M059J (cell line): ENCODE measurements around the gene BCAR3. TPM values are rescaled to one million over a fixed set of nuclear protein-coding genes. Genes with fewer than 3 reads are reported as not detected.
"Not testable (repeated sequence)": the region's sequence is repeated elsewhere in the genome, so short reads cannot be mapped to it uniquely, and the experiment has no call there.

ENCODE experiments used
- DNase-seq: peaks from one replicate; pipeline ENCODE4 v3.0.0-alpha.2; 2012; ENCODE audit warnings: low read depth
- total RNA-seq: library from RNA; depleted of rRNA; stranded (reverse); fragments of >200 nt; shearing (Covaris generic); gene quantifications from 2 replicates; pipeline ENCODE4 v1.2.3, GENCODE V29; 2014

The BCAR3 gene
- total RNA-seq, 1 experiment from 2014 or later, result 72.2 TPM

DNA sequence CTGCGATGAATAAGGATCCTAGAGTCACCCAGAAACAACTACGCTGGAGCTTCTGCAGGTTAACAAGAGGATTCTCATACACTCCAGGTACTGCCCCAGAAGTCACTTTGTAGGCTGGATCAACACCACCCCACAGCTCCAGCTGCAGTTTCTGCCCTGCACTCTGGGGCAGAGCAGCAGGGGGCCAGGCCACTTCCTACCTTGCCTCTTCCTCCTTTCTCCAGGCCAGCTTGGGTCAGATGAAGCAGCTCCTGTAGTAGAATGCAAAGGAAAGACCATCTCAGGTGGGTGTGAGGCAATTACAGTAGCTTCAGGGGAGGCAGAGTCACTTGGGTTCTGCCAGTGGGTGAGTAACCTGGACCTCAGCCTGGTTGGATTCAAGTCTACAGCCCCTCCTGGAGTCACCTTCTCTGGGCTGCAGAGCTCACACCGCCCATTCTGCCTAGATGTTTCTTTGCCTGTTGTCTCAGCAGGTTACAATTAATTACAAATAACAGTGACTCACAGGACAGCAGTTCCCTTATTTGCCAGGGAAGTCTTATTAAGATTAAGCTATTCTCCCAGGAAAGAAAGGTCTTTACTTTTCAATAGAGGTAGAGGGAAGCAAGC, 24.4 kb upstream of the BCAR3 start:
- DNase-seq, result peak; percentile 72

DNA sequence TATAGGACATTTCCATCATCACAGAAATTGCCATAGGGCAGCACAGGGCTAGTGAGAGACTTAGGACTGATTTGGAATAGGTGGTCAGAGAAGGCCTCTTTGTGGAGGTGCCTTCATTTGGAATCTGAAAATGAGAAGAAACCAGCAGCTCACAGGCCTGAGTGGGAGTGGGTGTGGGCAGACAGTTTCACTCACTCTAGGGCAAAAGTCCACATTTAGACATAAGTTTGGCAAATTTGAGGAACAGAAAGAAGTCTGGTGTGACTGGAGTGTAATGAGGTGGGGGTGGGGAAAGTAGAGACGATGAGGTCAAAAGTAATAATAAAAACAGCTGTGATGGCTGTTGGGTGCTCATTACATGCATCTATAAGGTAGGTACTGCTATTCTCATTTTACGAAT, 22.4 kb upstream of the BCAR3 start:
- no peak for DNase-seq

- peak; percentile 76 for DNase-seq
Measured at GRCh38 chr1:93703643-93704042, 22.0 kb upstream of the BCAR3 start.

GRCh38 chr1:93702828-93703183, 21.2 kb upstream of the BCAR3 start:
- no peak for DNase-seq

GRCh38 chr1:93702111-93702827, 20.6 kb upstream of the BCAR3 start:
- DNase-seq, result peak; percentile 96

DNA sequence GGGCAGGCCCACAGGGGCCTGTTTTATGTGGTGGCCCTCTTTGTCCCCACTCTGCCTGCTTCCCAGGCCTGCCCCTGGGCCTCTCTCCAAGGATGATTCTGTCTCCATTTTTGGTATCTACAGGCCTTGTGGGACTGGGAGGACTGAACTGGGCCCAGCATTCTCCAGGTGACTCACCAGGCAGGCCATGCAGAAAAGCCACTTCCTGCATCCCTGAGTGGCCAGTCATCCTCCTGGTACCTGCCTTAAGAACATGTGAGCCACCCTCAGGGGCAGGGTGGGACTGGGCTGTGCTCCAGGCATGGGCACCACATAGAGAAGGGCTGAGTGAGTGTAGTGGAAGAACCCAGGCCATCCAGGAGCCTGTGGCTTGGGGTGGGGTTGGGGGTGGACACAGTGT, 20.0 kb upstream of the BCAR3 start:
- peak; percentile 100 for DNase-seq

DNA sequence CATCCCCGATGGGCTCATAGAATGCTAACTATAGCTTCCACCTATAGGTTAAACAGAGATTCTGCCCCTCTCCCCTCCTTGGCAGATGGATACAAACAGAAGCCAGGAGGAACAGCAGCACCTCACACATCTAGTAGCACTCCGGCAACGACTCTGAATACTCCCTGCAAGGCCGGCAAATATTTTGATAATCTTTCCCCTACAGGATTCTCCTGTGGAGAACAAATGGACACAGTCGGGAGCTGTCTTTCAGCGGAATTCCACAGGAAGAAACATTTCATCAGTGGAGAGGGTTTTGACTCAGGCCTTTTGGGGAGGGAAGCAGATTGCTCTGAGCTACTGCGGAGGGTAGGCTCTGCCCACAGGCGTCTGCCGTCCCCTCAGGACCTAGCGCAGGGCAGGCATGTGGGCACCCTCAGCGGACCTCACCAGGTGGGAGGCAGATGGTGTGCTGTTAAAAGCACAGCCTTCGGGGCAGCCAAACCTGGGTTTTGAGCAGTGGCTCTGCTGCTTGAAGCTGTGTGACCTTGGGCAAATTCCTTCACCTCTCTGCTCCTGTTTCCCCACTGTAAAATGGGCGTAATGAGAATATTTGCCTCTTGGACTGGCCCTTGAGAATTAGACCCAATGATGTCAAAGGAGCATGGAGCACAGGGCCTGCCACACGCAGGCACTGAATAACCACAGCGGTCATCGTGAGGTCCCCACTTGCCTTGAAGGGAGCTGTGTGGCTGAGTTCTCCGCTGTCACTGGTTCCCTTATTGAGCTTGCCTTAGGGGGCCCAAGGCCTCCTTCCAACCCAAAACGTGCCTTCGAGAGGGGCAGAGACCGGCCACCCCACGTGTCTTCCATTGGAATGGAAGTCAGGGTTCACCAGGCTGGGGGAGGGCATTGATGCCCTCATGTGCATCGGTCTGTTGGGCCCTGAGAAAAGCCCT, 19.2 kb upstream of the BCAR3 start:
- no peak for DNase-seq

DNA sequence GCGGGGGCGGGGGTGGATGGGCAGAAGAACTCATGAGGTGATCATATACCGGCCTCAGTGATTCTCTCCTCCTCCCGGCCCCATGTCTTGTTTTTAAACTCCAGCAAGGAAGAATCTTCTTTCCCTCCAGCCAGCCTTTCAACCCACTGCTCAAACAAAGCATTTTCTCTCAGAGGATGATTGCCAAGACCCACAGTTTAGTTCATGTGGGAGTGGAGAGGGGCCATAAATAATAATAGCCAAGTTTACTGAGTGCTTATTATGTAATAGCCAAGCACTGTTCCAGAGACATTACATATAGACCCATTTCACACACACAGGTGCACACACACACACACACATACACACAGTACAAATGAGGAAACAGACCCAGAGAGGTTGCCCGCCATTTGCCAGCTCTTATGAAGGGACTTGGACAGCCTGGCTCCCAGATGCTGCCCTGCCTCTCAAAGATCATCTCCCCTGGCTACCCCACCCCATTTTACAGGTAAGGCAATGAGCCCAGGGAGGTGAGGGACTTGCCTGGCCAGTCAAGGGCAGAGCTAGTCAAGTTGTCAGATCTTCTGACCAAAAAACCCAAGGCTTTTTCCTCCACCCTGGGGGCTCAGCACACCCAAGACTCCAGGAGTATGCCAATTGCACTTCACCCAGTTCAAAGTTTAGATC, 18.0 kb upstream of the BCAR3 start:
- DNase-seq, result no peak

GRCh38 chr1:93699049-93699384, 17.4 kb upstream of the BCAR3 start:
- DNase-seq, result no peak

- no peak for DNase-seq
Measured at GRCh38 chr1:93698329-93699048, 16.9 kb upstream of the BCAR3 start.

DNA sequence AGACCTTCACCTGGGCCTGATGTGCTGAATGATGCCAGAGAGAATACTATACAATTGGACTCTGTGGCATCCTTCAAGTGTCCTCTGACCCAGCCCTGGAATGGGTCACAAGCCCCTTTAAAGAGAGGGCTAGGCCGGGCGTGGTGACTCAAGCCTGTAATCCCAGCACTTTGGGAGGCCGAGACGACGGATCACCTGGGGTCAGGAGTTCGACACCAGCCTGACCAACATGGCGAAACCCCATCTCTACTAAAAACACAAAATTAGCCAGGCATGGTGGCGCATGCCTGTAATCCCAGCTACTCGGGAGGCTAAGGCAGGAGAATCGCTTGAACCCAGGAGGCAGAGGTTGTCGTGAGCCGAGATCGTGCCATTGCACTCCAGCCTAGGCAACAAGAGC, 15.9 kb upstream of the BCAR3 start:
- not testable (repeated sequence) for DNase-seq

GRCh38 chr1:93695411-93696005, 13.9 kb upstream of the BCAR3 start:
- DNase-seq, result no peak

- DNase-seq, result peak; percentile 79
Measured at GRCh38 chr1:93694819-93695218, 13.2 kb upstream of the BCAR3 start.

DNA sequence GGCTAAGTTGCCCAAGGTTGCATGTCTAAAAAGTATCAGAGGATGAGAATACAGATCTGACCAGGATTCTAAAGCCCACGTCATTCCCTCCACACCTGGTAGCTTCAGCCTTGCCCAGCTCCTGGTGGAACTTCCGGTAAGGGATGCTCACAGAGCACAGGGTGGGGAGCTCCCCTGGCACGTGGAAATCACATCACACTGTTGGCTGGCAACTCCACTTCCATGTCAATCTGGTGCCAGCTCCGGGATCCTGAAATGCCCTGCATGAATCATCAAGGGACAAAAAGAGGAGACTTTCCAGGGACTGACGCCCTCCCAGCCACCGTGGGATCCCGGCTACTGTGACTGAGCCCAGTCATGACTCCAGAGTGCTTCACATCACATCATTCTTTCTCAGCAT, 12.4 kb upstream of the BCAR3 start:
- DNase-seq, result peak; percentile 95

- peak; percentile 98 for DNase-seq
Measured at GRCh38 chr1:93692983-93693591, 11.4 kb upstream of the BCAR3 start.

GRCh38 chr1:93692451-93692861, 10.8 kb upstream of the BCAR3 start:
- peak; percentile 79 for DNase-seq

DNA sequence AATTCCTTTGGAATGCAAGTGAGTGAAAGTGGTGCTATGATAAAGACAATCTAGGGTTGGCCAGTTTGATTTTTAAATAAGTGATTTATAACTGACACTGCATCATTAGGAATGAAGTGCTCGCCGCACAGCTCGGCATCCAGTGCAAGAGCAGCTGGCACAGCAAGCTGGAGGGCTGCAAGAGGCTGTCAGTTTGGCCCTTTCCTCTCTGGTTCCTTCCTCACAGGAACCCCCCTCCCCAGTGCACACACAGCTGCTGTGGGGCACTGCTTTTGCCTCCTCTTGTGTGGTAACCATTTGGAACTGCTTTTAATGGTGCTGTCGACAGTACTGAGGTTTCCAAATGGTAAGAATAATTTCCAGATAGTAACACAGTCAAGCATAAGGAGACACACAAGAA, 10.4 kb upstream of the BCAR3 start:
- DNase-seq, result peak; percentile 21

GRCh38 chr1:93690921-93691789, 9.5 kb upstream of the BCAR3 start:
- peak; percentile 38 for DNase-seq

- DNase-seq, result no peak
Measured at GRCh38 chr1:93690341-93690740, 8.7 kb upstream of the BCAR3 start.
